GM12872 (cell line): ENCODE results near the gene RBP7.

ENCODE experiments used
- CTCF ChIP-seq: IDR thresholded peaks from 3 replicates; pipeline ENCODE4 v1.5.1; 2011; ENCODE audit warnings: low read depth, mild to moderate bottlenecking, low read length, moderate library complexity; ENCODE audit not compliant: insufficient read depth

Gene RBP7

GRCh38 chr1:9996624-9997582, at the start of gene RBP7:
TSS of gene RBP7 (plus strand) at chr1:9997228. CDS start at chr1:9997259, 31 bp downstream.
- TF ChIP-seq CTCF, result no peak

DNA sequence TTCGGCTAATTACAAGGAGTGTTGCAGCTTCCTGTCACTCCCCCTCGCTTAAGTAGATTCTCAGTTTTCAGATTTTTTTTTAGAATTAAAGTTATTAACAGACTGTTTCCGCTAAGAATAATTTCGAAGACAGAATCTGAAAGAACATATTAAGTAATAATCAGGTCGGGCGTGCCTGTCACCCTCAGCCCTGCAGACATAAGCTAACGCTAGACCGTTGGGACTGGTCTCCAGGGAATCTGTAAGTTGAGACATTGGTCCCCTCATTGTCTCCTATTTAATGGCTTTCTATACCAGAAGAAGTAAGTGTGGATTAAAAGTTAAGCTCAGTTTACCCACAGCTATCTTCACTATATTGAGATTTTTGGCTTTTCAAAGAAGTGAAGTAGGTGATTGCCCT, 39.3 kb upstream of the RBP7 start:
- no peak for TF ChIP-seq CTCF

- no peak for TF ChIP-seq CTCF
Measured at GRCh38 chr1:9960011-9960410, 37.0 kb upstream of the RBP7 start.

GRCh38 chr1:9960706-9961562, 36.1 kb upstream of the RBP7 start:
- TF ChIP-seq CTCF, result no peak

GRCh38 chr1:9984253-9984652, 12.8 kb upstream of the RBP7 start:
- no peak for TF ChIP-seq CTCF

DNA sequence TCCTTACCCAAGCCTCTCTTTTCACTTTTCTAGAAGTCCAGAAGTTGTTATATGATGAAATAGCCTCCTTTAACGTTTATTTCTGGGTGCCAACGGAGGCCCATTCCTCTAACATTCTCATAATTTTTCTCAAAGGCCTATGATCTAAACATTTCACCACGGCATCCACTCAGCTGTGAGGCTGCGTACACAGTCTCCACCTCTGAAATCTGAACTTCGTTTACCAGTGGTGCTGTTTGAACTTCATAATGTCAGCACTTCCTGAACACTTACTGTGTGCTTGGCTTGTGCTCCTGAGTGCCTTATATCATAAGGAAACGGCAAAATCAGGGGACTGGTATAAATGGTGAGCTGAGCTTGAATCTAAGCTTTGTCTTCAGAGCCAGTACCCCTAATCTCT, 12.0 kb upstream of the RBP7 start:
- TF ChIP-seq CTCF, result no peak

GRCh38 chr1:9989773-9990172, 7.3 kb upstream of the RBP7 start:
- no peak for TF ChIP-seq CTCF
